ENCODE data around the gene PCDHGA9. TPM values are rescaled to one million over a fixed set of nuclear protein-coding genes. Genes with fewer than 3 reads are reported as not detected.

PCDHGA9 gene
- polyA plus RNA-seq, 3 donors: not detected

GRCh38 chr5:141360685-141361084 is 41.9 kb upstream of the PCDHGA9 start:
- H3K4me3 ChIP-seq (replicated peaks in 1 of 3; ENCODE audit: low read depth in 2 of 3, low read length in 3 of 3): no peak overlapping the region

GRCh38 chr5:141362719-141363118 is 39.9 kb upstream of the PCDHGA9 start:
- peaks cover 43 to 82% (median 73%) of the 10 kb centered on the region in 7 donors for H3K9me3 Mint-ChIP-seq
- H3K27me3 ChIP-seq (ENCODE audit: control insufficient read depth in 2 of 2, insufficient read depth in 2 of 2, low read length in 2 of 2): peaks cover 53 to 93% of the 10 kb centered on the region in 2 donors
- intact Hi-C loops (cut with micrococcal nuclease): no loop called here
- H3K4me1 ChIP-seq (ENCODE audit: control insufficient read depth in 1 of 2, insufficient read depth in 2 of 2, low read length in 2 of 2): no peaks in the 10 kb centered on the region
- H3K36me3 ChIP-seq (replicated peaks in 1 of 2; ENCODE audit: control insufficient read depth in 1 of 2, insufficient read depth in 2 of 2, low read length in 2 of 2): no peaks in the 10 kb centered on the region
- peak overlapping the region in 1 of 2 donors; percentile 83 for H3K4me3 Mint-ChIP-seq
- peaks cover 55 to 72% of the 10 kb centered on the region in 2 donors for H3K9me3 ChIP-seq (replicated peaks in 1 of 2; ENCODE audit: control insufficient read depth in 1 of 2, insufficient read depth in 1 of 2, low read length in 2 of 2)
- no peak overlapping the region for H3K27ac ChIP-seq (ENCODE audit: low read depth in 1 of 2, low read length in 2 of 2)
- H3K4me2 ChIP-seq (replicated peaks; ENCODE audit: extremely low read depth, low read length, poor library complexity, severe bottlenecking): no peak overlapping the region
- H3K27ac Mint-ChIP-seq: no peak overlapping the region
- peaks cover 2% of the 10 kb centered on the region for H3K4me1 Mint-ChIP-seq
- peaks cover 67 to 73% (median 68%) of the 10 kb centered on the region in 3 donors for H3K27me3 Mint-ChIP-seq (ENCODE audit: low read depth in 3 of 3)
- no peaks in the 10 kb centered on the region for H3K79me2 ChIP-seq (ENCODE audit: insufficient read depth, low read length)
- H4K20me1 ChIP-seq (ENCODE audit: insufficient read depth, low read length): no peaks in the 10 kb centered on the region
- no peak for DNase-seq
- H3K9ac ChIP-seq (ENCODE audit: insufficient read depth, low read length, poor library complexity, severe bottlenecking): no peak overlapping the region
- no peak for TF ChIP-seq CTCF (IDR thresholded peaks at IDR 0.05)
- H3K4me3 ChIP-seq (replicated peaks in 1 of 3; ENCODE audit: low read depth in 2 of 3, low read length in 3 of 3): no peak overlapping the region
- H3K36me3 Mint-ChIP-seq: peaks cover 16 to 20% of the 10 kb centered on the region in 2 donors
- H2AFZ ChIP-seq (ENCODE audit: insufficient read depth, low read depth, low read length, poor library complexity, severe bottlenecking): no peak overlapping the region

More at GRCh38 chr5:141360685-141361084, 41.9 kb upstream of the PCDHGA9 start:
- Mint-ChIP-seq H3K4me1 (peaks cover 2% of the 10 kb centered on the region), H3K27me3 (ENCODE audit: low read depth in 3 of 3) (peaks cover 52 to 72% (median 71%) of the 10 kb centered on the region in 3 donors), H3K27ac (peak overlapping the region in 1 of 7 donors; percentile 57), H3K4me3 (peak overlapping the region in 1 of 2 donors; percentile 85), H3K9me3 (peaks cover 40 to 86% (median 73%) of the 10 kb centered on the region in 7 donors), H3K36me3 (peaks cover 12 to 18% of the 10 kb centered on the region in 2 donors)
- H3K79me2 ChIP-seq (ENCODE audit: insufficient read depth, low read length): no peaks in the 10 kb centered on the region
- H2AFZ ChIP-seq (ENCODE audit: insufficient read depth, low read depth, low read length, poor library complexity, severe bottlenecking): no peak overlapping the region
- H3K27me3 ChIP-seq (ENCODE audit: control insufficient read depth in 2 of 2, insufficient read depth in 2 of 2, low read length in 2 of 2): peaks cover 51 to 91% of the 10 kb centered on the region in 2 donors
- 43% methylated on average over 12 of the region's 15 CpGs for WGBS (ENCODE audit: insufficient coverage)
- DNase-seq: no peak
- intact Hi-C loops (cut with micrococcal nuclease): no loop called here
- H3K4me1 ChIP-seq (ENCODE audit: control insufficient read depth in 1 of 2, insufficient read depth in 2 of 2, low read length in 2 of 2): no peaks in the 10 kb centered on the region
- no peaks in the 10 kb centered on the region for H4K20me1 ChIP-seq (ENCODE audit: insufficient read depth, low read length)
- no peak overlapping the region for H3K9ac ChIP-seq (ENCODE audit: insufficient read depth, low read length, poor library complexity, severe bottlenecking)
- H3K27ac ChIP-seq (ENCODE audit: low read depth in 1 of 2, low read length in 2 of 2): no peak overlapping the region
- TF ChIP-seq CTCF (IDR thresholded peaks at IDR 0.05): no peak
- no peaks in the 10 kb centered on the region for H3K36me3 ChIP-seq (replicated peaks in 1 of 2; ENCODE audit: control insufficient read depth in 1 of 2, insufficient read depth in 2 of 2, low read length in 2 of 2)
- H3K9me3 ChIP-seq (replicated peaks in 1 of 2; ENCODE audit: control insufficient read depth in 1 of 2, insufficient read depth in 1 of 2, low read length in 2 of 2): peaks cover 58 to 79% of the 10 kb centered on the region in 2 donors
- no peak overlapping the region for H3K4me2 ChIP-seq (replicated peaks; ENCODE audit: extremely low read depth, low read length, poor library complexity, severe bottlenecking)
